ENCODE results near the gene DNMT1.

Gene DNMT1

GRCh38 chr19:10191347-10191746 is 3.4 kb downstream of the DNMT1 start:
- TF ChIP-seq CTCF (IDR thresholded peaks at IDR 0.05; ENCODE audit: low read depth, low read length): no peak
- no peak overlapping the region for H3K4me3 ChIP-seq (ENCODE audit: low read depth, low read length)

GRCh38 chr19:10190026-10190425 is 4.7 kb downstream of the DNMT1 start:
- no peak overlapping the region for H3K4me3 ChIP-seq (ENCODE audit: low read depth, low read length)
- TF ChIP-seq CTCF (IDR thresholded peaks at IDR 0.05; ENCODE audit: low read depth, low read length): no peak

- H3K4me3 ChIP-seq (ENCODE audit: low read depth, low read length): no peak overlapping the region
- TF ChIP-seq CTCF (IDR thresholded peaks at IDR 0.05; ENCODE audit: low read depth, low read length): no peak
Measured at GRCh38 chr19:10189616-10190015, 5.1 kb downstream of the DNMT1 start.

- H3K4me3 ChIP-seq (ENCODE audit: low read depth, low read length): no peak overlapping the region
- TF ChIP-seq CTCF (IDR thresholded peaks at IDR 0.05; ENCODE audit: low read depth, low read length): no peak
Measured at GRCh38 chr19:10187315-10187714, 7.4 kb downstream of the DNMT1 start.

GRCh38 chr19:10184636-10185035 is 10.1 kb downstream of the DNMT1 start:
- no peak overlapping the region for H3K4me3 ChIP-seq (ENCODE audit: low read depth, low read length)
- no peak for TF ChIP-seq CTCF (IDR thresholded peaks at IDR 0.05; ENCODE audit: low read depth, low read length)

GRCh38 chr19:10183926-10184325 is 10.8 kb downstream of the DNMT1 start:
- no peak overlapping the region for H3K4me3 ChIP-seq (ENCODE audit: low read depth, low read length)
- no peak for TF ChIP-seq CTCF (IDR thresholded peaks at IDR 0.05; ENCODE audit: low read depth, low read length)

GRCh38 chr19:10182847-10183246 is 11.9 kb downstream of the DNMT1 start:
- H3K4me3 ChIP-seq (ENCODE audit: low read depth, low read length): no peak overlapping the region
- no peak for TF ChIP-seq CTCF (IDR thresholded peaks at IDR 0.05; ENCODE audit: low read depth, low read length)
